HCT116 (cell line): Measurements from ENCODE around the gene BABAM2. TPM values are rescaled to one million over a fixed set of nuclear protein-coding genes. Genes with fewer than 3 reads are reported as not detected.

ENCODE experiments used
- ATAC-seq: fragments of 200-7000 bp; cut with Tn5 transposase; 2 replicates; pipeline ENCODE4 v1.9.1; 2020; ENCODE audit warnings: mild to moderate bottlenecking, moderate library complexity
- BruUV-seq: library from RNA; stranded (reverse); fragments of 400-500 nt; replicated peaks from 2 replicates; lab custom pipeline; 2021; lab: Mats Ljungman, UMichigan
- CTCF ChIA-PET: fragments of 300-600 bp; sonication (Branson Sonifier 250); formaldehyde crosslinking; loops from one replicate; lab custom pipeline; 2021; ENCODE audit warnings: antibody characterized with exemption; lab: Charles Lee
- POLR2A ChIA-PET: fragments of 300-600, 350-600 bp; sonication (Branson Sonifier 250); formaldehyde crosslinking; loops from one replicate; lab custom pipeline; 2021; ENCODE audit warnings: antibody characterized with exemption; lab: Charles Lee
- RAD21 ChIA-PET, 2 experiments: fragments of 300-600 bp; sonication (Branson Sonifier 250); formaldehyde crosslinking; loops; one replicate each; lab custom pipeline; 2023; ENCODE audit warnings: low total read pairs in 2 of 2; ENCODE audit not compliant: uncharacterized antibody in 2 of 2, unreplicated experiment in 2 of 2, low non-redundant PET in 1 of 2; lab: Charles Lee
- DNase-seq: peaks from one replicate; pipeline ENCODE4 v3.0.0-alpha.2; 2010; ENCODE audit warnings: low read depth, low spot score
- H2AFZ ChIP-seq: fragments of 200-600 bp; shearing (Covaris generic), sonication (generic); 2 replicates; pipeline ENCODE4 v1.6.1; 2017; ENCODE audit warnings: low read depth, mixed run types, mixed read lengths, antibody characterized with exemption, low read length; ENCODE audit not compliant: poor library complexity, severe bottlenecking
- H3K27ac ChIP-seq: 2 replicates; pipeline ENCODE4 v1.5.1; 2012; ENCODE audit warnings: low read depth, low read length
- H3K27me3 ChIP-seq: fragments of 200-600 bp; sonication (generic); 2 replicates; pipeline ENCODE4 v1.6.1; 2016; ENCODE audit warnings: mixed run types, low read length, mixed read lengths; ENCODE audit not compliant: insufficient read depth
- H3K36me3 ChIP-seq, 2 experiments: fragments of 200-500 bp in 1 of 2; fragments of 200-600 bp in 1 of 2; sonication (Bioruptor generic) in 1 of 2; sonication (generic) in 1 of 2; 2 replicates each; pipeline versions ENCODE4 v1.5.1 to v1.6.1; 2014 to 2016; ENCODE audit warnings: low read length in 2 of 2, inconsistent platforms in 1 of 2, mixed read lengths in 1 of 2, mixed run types in 1 of 2; ENCODE audit not compliant: insufficient read depth in 2 of 2, control insufficient read depth in 1 of 2
- H3K4me1 ChIP-seq, 2 experiments: fragments of 200-600 bp in 1 of 2; sonication (generic) in 1 of 2; 2 replicates each; pipeline versions ENCODE4 v1.5.1 to v1.6.1; 2012 to 2017; ENCODE audit warnings: low read length in 2 of 2, inconsistent platforms in 1 of 2, mild to moderate bottlenecking in 1 of 2, mixed read lengths in 1 of 2, mixed run types in 1 of 2, moderate library complexity in 1 of 2; ENCODE audit not compliant: insufficient read depth in 2 of 2, control insufficient read depth in 1 of 2
- H3K4me2 ChIP-seq: fragments of 200-600 bp; sonication (generic); 2 replicates; pipeline ENCODE4 v1.6.1; 2017; ENCODE audit warnings: mixed run types, low read length, mixed read lengths
- H3K4me3 ChIP-seq, 2 experiments: fragments of 200-600 bp in 1 of 2; sonication (generic) in 1 of 2; replicated peaks in 1 of 2; 2 replicates each; pipeline ENCODE4 v1.5.1; 2011 to 2016; ENCODE audit warnings: low read length in 2 of 2, control low read depth in 1 of 2, low read depth in 1 of 2, mild to moderate bottlenecking in 1 of 2, mixed read lengths in 1 of 2, mixed run types in 1 of 2
- H3K79me2 ChIP-seq: fragments of 200-600 bp; sonication (generic); 2 replicates; pipeline ENCODE4 v1.6.1; 2017; ENCODE audit warnings: mild to moderate bottlenecking, mixed run types, low read length, moderate library complexity, mixed read lengths; ENCODE audit not compliant: insufficient read depth
- H3K9ac ChIP-seq: fragments of 200-600 bp; sonication (generic); 2 replicates; pipeline ENCODE4 v1.6.1; 2016; ENCODE audit warnings: low read length, mixed read lengths
- H3K9me2 ChIP-seq: fragments of 200-600 bp; sonication (generic), shearing (Covaris generic); 2 replicates; pipeline ENCODE4 v1.6.1; 2017; ENCODE audit warnings: mixed run types, mild to moderate bottlenecking, moderate library complexity; ENCODE audit not compliant: insufficient read depth
- H3K9me3 ChIP-seq, 2 experiments: fragments of 200-500 bp in 1 of 2; fragments of 200-600 bp in 1 of 2; sonication (Bioruptor generic) in 1 of 2; sonication (generic) in 1 of 2; 2 replicates each; pipeline ENCODE4 v1.6.1; 2014 to 2017; ENCODE audit warnings: low read length in 2 of 2, mixed read lengths in 2 of 2, inconsistent platforms in 1 of 2, low read depth in 1 of 2, mild to moderate bottlenecking in 1 of 2, mixed run types in 1 of 2, moderate library complexity in 1 of 2; ENCODE audit not compliant: control insufficient read depth in 1 of 2, insufficient read depth in 1 of 2
- H4K20me1 ChIP-seq: fragments of 200-600 bp; sonication (generic), shearing (Covaris generic); 2 replicates; pipeline ENCODE4 v1.6.1; 2017; ENCODE audit warnings: mixed run types, mild to moderate bottlenecking, moderate library complexity; ENCODE audit not compliant: insufficient read depth
- CBX3 ChIP-seq: IDR thresholded peaks from 2 replicates; pipeline ENCODE4 v1.6.1; 2012; ENCODE audit warnings: low read depth
- EZH2phosphoT487 ChIP-seq: fragments of 200-600 bp; IDR thresholded peaks from 2 replicates; pipeline ENCODE4 v1.6.1; 2018; ENCODE audit warnings: antibody characterized with exemption, borderline replicate concordance
- FOSL1 ChIP-seq: IDR thresholded peaks from 2 replicates; pipeline ENCODE4 v1.6.1; 2012; ENCODE audit warnings: low read depth
- JUND ChIP-seq: IDR thresholded peaks from 2 replicates; pipeline ENCODE4 v1.6.1; 2012
- POLR2AphosphoS5 ChIP-seq: IDR thresholded peaks from 2 replicates; pipeline ENCODE4 v1.6.1; 2011; ENCODE audit warnings: mild to moderate bottlenecking, low read depth, low read length, moderate library complexity
- RAD21 ChIP-seq: IDR thresholded peaks from 2 replicates; pipeline ENCODE4 v1.6.1; 2012; ENCODE audit warnings: low read depth, mild to moderate bottlenecking
- ZNF274 ChIP-seq: fragments of 200-500 bp; sonication (Bioruptor generic); IDR thresholded peaks from 2 replicates; pipeline ENCODE4 v1.6.1; 2014; ENCODE audit warnings: mild to moderate bottlenecking, low read depth, low read length, inconsistent platforms
- intact Hi-C: fragments of 100-400 bp; cut with micrococcal nuclease; formaldehyde crosslinking; loops from 2 replicates; pipeline ENCODE4 v1.10.0; 2022
- total RNA-seq: library from RNA; stranded (reverse); gene quantifications from one replicate; pipeline ENCODE4 v1.2.1, GENCODE V29; 2021; ENCODE audit not compliant: unreplicated experiment
- TF ChIP-seq, protein P1 (sequence below): IDR thresholded peaks from 2 replicates; pipeline ENCODE4 v1.6.1; 2012
- TF ChIP-seq, protein P2 (sequence below), 3 experiments: fragments of 200-600 bp in 1 of 3; sonication (generic) in 1 of 3; IDR thresholded peaks in 2 of 3; conservative IDR thresholded peaks in 1 of 3; 2 replicates each; pipeline ENCODE4 v1.5.1; 2012 to 2017; ENCODE audit warnings: low read depth in 2 of 3, low read length in 2 of 3, antibody characterized with exemption in 1 of 3, borderline replicate concordance in 1 of 3, control low read depth in 1 of 3, mild to moderate bottlenecking in 1 of 3, mixed read lengths in 1 of 3, mixed run types in 1 of 3, moderate library complexity in 1 of 3; ENCODE audit not compliant: insufficient read depth in 1 of 3
- TF ChIP-seq, protein P3 (sequence below): IDR thresholded peaks from 2 replicates; pipeline ENCODE4 v1.6.1; 2011; ENCODE audit warnings: mild to moderate bottlenecking, low read length, moderate library complexity; ENCODE audit not compliant: insufficient replicate concordance; ENCODE audit errors: extremely low read depth
- TF ChIP-seq, protein P4 (sequence below): IDR thresholded peaks from 2 replicates; pipeline ENCODE4 v1.6.1; 2012; ENCODE audit warnings: low read depth

Gene BABAM2
- total RNA-seq, 1 experiment from 2014 or later, result 23.8 TPM

DNA sequence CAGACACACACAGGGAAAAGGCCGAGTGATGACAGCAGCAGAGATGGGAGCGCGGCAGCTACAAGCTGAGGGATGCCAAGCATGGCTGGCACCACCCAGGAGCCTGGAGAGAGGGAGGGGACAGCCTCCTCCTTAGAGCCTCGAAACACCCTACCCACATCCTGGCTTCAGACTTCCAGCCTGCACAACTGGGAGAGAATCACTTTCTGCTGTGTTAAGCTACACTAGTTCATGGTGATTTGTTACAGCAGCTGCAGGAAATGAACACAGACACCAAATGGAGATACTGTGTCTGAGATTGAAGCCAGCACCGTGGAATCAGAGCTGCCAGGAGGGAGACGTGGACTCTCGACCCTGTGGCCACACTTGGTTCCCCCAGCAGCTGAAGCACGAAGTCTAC, 474.6 kb downstream of the BABAM2 start:
- H3K4me2 ChIP-seq, result no peak overlapping the region
- H4K20me1 ChIP-seq, result no peaks in the 10 kb centered on the region
- POLR2A ChIA-PET, result interaction anchor here (0.6 kb wide), 1 partner anchor 110 kb away, joined by 5 read pairs; no protein-coding TSS in a partner anchor
- intact Hi-C loops, result no loop called here
- H2AFZ ChIP-seq, result no peak overlapping the region
- H3K27ac ChIP-seq, result no peak overlapping the region
- H3K4me1 ChIP-seq, result peaks cover 7 to 22% of the 10 kb centered on the region in 2 experiments; a peak in 3 of 4 replicates
- TF ChIP-seq JUND, result no peak
- TF ChIP-seq, protein P1, sequence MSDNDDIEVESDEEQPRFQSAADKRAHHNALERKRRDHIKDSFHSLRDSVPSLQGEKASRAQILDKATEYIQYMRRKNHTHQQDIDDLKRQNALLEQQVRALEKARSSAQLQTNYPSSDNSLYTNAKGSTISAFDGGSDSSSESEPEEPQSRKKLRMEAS, result no peak
- TF ChIP-seq FOSL1, result no peak
- TF ChIP-seq, protein P2, sequence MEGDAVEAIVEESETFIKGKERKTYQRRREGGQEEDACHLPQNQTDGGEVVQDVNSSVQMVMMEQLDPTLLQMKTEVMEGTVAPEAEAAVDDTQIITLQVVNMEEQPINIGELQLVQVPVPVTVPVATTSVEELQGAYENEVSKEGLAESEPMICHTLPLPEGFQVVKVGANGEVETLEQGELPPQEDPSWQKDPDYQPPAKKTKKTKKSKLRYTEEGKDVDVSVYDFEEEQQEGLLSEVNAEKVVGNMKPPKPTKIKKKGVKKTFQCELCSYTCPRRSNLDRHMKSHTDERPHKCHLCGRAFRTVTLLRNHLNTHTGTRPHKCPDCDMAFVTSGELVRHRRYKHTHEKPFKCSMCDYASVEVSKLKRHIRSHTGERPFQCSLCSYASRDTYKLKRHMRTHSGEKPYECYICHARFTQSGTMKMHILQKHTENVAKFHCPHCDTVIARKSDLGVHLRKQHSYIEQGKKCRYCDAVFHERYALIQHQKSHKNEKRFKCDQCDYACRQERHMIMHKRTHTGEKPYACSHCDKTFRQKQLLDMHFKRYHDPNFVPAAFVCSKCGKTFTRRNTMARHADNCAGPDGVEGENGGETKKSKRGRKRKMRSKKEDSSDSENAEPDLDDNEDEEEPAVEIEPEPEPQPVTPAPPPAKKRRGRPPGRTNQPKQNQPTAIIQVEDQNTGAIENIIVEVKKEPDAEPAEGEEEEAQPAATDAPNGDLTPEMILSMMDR (IDR thresholded peaks at IDR 0.05 in 2 of 3, conservative IDR thresholded peaks at IDR 0.05 in 1 of 3; ENCODE audit: borderline replicate concordance in 1 of 3, insufficient read depth in 1 of 3, low read depth in 2 of 3, low read length in 2 of 3), result no peak
- TF ChIP-seq CBX3, result no peak
- TF ChIP-seq EZH2phosphoT487, result no peak
- TF ChIP-seq, protein P3, sequence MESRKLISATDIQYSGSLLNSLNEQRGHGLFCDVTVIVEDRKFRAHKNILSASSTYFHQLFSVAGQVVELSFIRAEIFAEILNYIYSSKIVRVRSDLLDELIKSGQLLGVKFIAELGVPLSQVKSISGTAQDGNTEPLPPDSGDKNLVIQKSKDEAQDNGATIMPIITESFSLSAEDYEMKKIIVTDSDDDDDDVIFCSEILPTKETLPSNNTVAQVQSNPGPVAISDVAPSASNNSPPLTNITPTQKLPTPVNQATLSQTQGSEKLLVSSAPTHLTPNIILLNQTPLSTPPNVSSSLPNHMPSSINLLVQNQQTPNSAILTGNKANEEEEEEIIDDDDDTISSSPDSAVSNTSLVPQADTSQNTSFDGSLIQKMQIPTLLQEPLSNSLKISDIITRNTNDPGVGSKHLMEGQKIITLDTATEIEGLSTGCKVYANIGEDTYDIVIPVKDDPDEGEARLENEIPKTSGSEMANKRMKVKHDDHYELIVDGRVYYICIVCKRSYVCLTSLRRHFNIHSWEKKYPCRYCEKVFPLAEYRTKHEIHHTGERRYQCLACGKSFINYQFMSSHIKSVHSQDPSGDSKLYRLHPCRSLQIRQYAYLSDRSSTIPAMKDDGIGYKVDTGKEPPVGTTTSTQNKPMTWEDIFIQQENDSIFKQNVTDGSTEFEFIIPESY, result no peak
- TF ChIP-seq ZNF274, result no peak
- TF ChIP-seq POLR2AphosphoS5, result no peak
- no peak for TF ChIP-seq RAD21
- TF ChIP-seq, protein P4, sequence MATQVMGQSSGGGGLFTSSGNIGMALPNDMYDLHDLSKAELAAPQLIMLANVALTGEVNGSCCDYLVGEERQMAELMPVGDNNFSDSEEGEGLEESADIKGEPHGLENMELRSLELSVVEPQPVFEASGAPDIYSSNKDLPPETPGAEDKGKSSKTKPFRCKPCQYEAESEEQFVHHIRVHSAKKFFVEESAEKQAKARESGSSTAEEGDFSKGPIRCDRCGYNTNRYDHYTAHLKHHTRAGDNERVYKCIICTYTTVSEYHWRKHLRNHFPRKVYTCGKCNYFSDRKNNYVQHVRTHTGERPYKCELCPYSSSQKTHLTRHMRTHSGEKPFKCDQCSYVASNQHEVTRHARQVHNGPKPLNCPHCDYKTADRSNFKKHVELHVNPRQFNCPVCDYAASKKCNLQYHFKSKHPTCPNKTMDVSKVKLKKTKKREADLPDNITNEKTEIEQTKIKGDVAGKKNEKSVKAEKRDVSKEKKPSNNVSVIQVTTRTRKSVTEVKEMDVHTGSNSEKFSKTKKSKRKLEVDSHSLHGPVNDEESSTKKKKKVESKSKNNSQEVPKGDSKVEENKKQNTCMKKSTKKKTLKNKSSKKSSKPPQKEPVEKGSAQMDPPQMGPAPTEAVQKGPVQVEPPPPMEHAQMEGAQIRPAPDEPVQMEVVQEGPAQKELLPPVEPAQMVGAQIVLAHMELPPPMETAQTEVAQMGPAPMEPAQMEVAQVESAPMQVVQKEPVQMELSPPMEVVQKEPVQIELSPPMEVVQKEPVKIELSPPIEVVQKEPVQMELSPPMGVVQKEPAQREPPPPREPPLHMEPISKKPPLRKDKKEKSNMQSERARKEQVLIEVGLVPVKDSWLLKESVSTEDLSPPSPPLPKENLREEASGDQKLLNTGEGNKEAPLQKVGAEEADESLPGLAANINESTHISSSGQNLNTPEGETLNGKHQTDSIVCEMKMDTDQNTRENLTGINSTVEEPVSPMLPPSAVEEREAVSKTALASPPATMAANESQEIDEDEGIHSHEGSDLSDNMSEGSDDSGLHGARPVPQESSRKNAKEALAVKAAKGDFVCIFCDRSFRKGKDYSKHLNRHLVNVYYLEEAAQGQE, result no peak
- H3K27me3 ChIP-seq, result no peaks in the 10 kb centered on the region
- BruUV-seq, result no TSS peak
- ATAC-seq (no peak), DNase-seq (no peak)
- CTCF ChIA-PET, result no interaction called here
- no peaks in the 10 kb centered on the region for H3K9me3 ChIP-seq
- RAD21 ChIA-PET, result no interaction called here
- H3K36me3 ChIP-seq, result no peaks in the 10 kb centered on the region
- no peak overlapping the region for H3K4me3 ChIP-seq
- no peak overlapping the region for H3K9ac ChIP-seq
- no peaks in the 10 kb centered on the region for H3K79me2 ChIP-seq
- H3K9me2 ChIP-seq, result no peaks in the 10 kb centered on the region
